HepG2 (cell line): ENCODE results near the gene COX14. TPM values are rescaled to one million over a fixed set of nuclear protein-coding genes. Genes with fewer than 3 reads are reported as not detected.

ENCODE experiments used
- ATAC-seq: fragments of 200-7000 bp; cut with Tn5 transposase; 3 replicates; pipeline ENCODE4 v1.9.1; 2020; ENCODE audit warnings: mild to moderate bottlenecking, moderate library complexity
- BruUV-seq: library from RNA; stranded (reverse); fragments of 400-500 nt; replicated peaks from 2 replicates; lab custom pipeline; 2021; lab: Mats Ljungman, UMichigan
- CTCF ChIA-PET: fragments of 300-600 bp; formaldehyde crosslinking; extraction: SDS; loops from one replicate; lab custom pipeline; 2021; ENCODE audit warnings: low total read pairs, inconsistent platforms, low intra/inter-chr PET ratio; lab: Yijun Ruan, JAX
- POLR2A ChIA-PET: fragments of 350-600 bp; sonication (Branson Sonifier 250); formaldehyde crosslinking; loops from one replicate; lab custom pipeline; 2020; ENCODE audit warnings: antibody characterized with exemption, inconsistent platforms; lab: Yijun Ruan, JAX
- DNase-seq: peaks from one replicate; pipeline ENCODE4 v3.0.0-alpha.2; 2015; ENCODE audit warnings: low spot score
- FAIRE-seq: peaks from 3 replicates; lab custom pipeline; 2011; peaks lifted over from hg19 to GRCh38; lab: Jason Lieb, UNC
- H2AFZ ChIP-seq: one replicate; pipeline ENCODE4 v1.6.1; 2011; ENCODE audit warnings: low read length, inconsistent platforms
- H3K27ac ChIP-seq: fragments of 300-600 bp; 3 replicates; pipeline ENCODE4 v1.8.0; 2011; ENCODE audit warnings: mixed run types, mild to moderate bottlenecking, mixed read lengths, low read length, inconsistent platforms; ENCODE audit not compliant: insufficient read depth; ENCODE audit errors: extremely low read length
- H3K27me3 ChIP-seq, 2 experiments: fragments of 200-600 bp in 1 of 2; 2 replicates in 1 of 2; 3 replicates in 1 of 2; pipeline versions ENCODE4 v1.6.0 to v1.8.0; 2011; ENCODE audit warnings: low read length in 2 of 2, mild to moderate bottlenecking in 2 of 2, moderate library complexity in 2 of 2, inconsistent platforms in 1 of 2; ENCODE audit not compliant: insufficient read depth in 2 of 2, control insufficient read depth in 1 of 2
- H3K36me3 ChIP-seq, 2 experiments: fragments of 200-600 bp in 1 of 2; replicated peaks in 1 of 2; 2 replicates in 1 of 2; 3 replicates in 1 of 2; pipeline versions ENCODE4 v1.5.1 to v1.8.0; 2011; ENCODE audit warnings: low read length in 2 of 2, inconsistent platforms in 1 of 2; ENCODE audit not compliant: insufficient read depth in 2 of 2, control insufficient read depth in 1 of 2
- H3K4me1 ChIP-seq: 2 replicates; pipeline ENCODE4 v1.5.1; 2012; ENCODE audit warnings: low read length, inconsistent platforms; ENCODE audit not compliant: insufficient read depth
- H3K4me2 ChIP-seq: 2 replicates; pipeline ENCODE4 v1.6.0; 2011; ENCODE audit warnings: low read depth, low read length, inconsistent platforms
- H3K4me3 ChIP-seq, 3 experiments: fragments of 200-600 bp in 1 of 3; sonication (generic), shearing (Covaris generic) in 1 of 3; replicated peaks in 1 of 3; 2 replicates each; pipeline ENCODE4 v1.5.1; 2011 to 2016; ENCODE audit warnings: low read length in 3 of 3, inconsistent platforms in 2 of 3, low read depth in 2 of 3, mild to moderate bottlenecking in 2 of 3, control low read depth in 1 of 3, mixed read lengths in 1 of 3; ENCODE audit not compliant: insufficient read depth in 1 of 3
- H3K79me2 ChIP-seq: one replicate; pipeline ENCODE4 v1.6.1; 2011; ENCODE audit warnings: low read length, inconsistent platforms; ENCODE audit not compliant: insufficient read depth
- H3K9ac ChIP-seq: 2 replicates; pipeline ENCODE4 v1.6.0; 2011; ENCODE audit warnings: mild to moderate bottlenecking, low read depth, low read length, inconsistent platforms; ENCODE audit not compliant: insufficient read depth
- H3K9me3 ChIP-seq: 2 replicates; pipeline ENCODE4 v1.5.1; 2012; ENCODE audit warnings: mild to moderate bottlenecking, low read length
- H4K20me1 ChIP-seq: 2 replicates; pipeline ENCODE4 v1.6.0; 2011; ENCODE audit warnings: inconsistent platforms, mild to moderate bottlenecking, low read length, moderate library complexity; ENCODE audit not compliant: insufficient read depth
- HDAC6 ChIP-seq: fragments of 200-600 bp; sonication (generic); IDR thresholded peaks from 2 replicates; pipeline ENCODE4 v1.7.0; 2017; ENCODE audit warnings: mild to moderate bottlenecking, antibody characterized with exemption, low read length, low read depth
- JUNB ChIP-seq: sonication (generic); formaldehyde crosslinking; IDR thresholded peaks from 2 replicates; pipeline ENCODE4 v1.8.0; 2022; ENCODE audit warnings: missing genetic modification reagents, mild to moderate bottlenecking, borderline replicate concordance
- NFE2L1 ChIP-seq: sonication (generic); formaldehyde crosslinking; IDR thresholded peaks from 2 replicates; pipeline ENCODE4 v1.4.0; 2020; ENCODE audit warnings: missing genetic modification reagents, mild to moderate bottlenecking, borderline replicate concordance
- THYN1 ChIP-seq: sonication (generic); formaldehyde crosslinking; IDR thresholded peaks from 2 replicates; pipeline ENCODE4 v1.8.1; 2023; ENCODE audit warnings: low read depth, mild to moderate bottlenecking, moderate library complexity, missing genetic modification reagents, borderline replicate concordance
- ZNF569 ChIP-seq: sonication (generic); formaldehyde crosslinking; IDR thresholded peaks from 2 replicates; pipeline ENCODE4 v1.5.0; 2020; ENCODE audit warnings: mild to moderate bottlenecking, missing genetic modification reagents, moderate library complexity, borderline replicate concordance
- WGBS: methylation state at CpG from one replicate; pipeline ENCODE4 v1.1.6; 2017; ENCODE audit warnings: low lambda C conversion rate; 5-methylcytosine and 5-hydroxymethylcytosine counted together
- in situ Hi-C: cut with HindIII; loops from 2 replicates; pipeline ENCODE4 v1.10.0; 2017; ENCODE audit warnings: low pct_unique_long_range_greater_than_20kb; ENCODE audit not compliant: extremely low pct_ligation_motif_present
- intact Hi-C: fragments of 100-400 bp; cut with micrococcal nuclease; formaldehyde crosslinking; loops from one replicate; pipeline ENCODE4 v1.10.0; 2022; ENCODE audit not compliant: unreplicated experiment
- polyA plus RNA-seq, 8 experiments: library from polyadenylated mRNA; depleted of rRNA in 3 of 8; stranded (reverse) in 7 of 8; unstranded in 1 of 8; fragments of >200 nt; fragmentation: Illumina TruSeq in 4 of 8; extraction: Trizol in 4 of 8; gene quantifications; 2 replicates each; pipeline versions ENCODE4 v1.2.1 to v1.2.3, GENCODE V29; 2011 to 2016; ENCODE audit warnings: low read depth in 4 of 8, missing spikeins in 1 of 8, mixed read lengths in 1 of 8; ENCODE audit not compliant: insufficient read depth in 1 of 8
- total RNA-seq, 5 experiments: library from RNA; depleted of rRNA; stranded (reverse); fragments of >200 nt; fragmentation: Illumina TruSeq; extraction: Trizol; gene quantifications; 2 replicates each; pipeline ENCODE4 v1.2.3, GENCODE V29; 2016; ENCODE audit warnings: low read depth in 1 of 5
- TF ChIP-seq, protein P1 (sequence below): sonication (generic); formaldehyde crosslinking; IDR thresholded peaks from 2 replicates; pipeline ENCODE4 v1.5.1; 2020; ENCODE audit warnings: missing genetic modification reagents, mild to moderate bottlenecking, borderline replicate concordance
- TF ChIP-seq, protein P2 (sequence below): IDR thresholded peaks from 2 replicates; pipeline ENCODE4 v1.6.1; 2016; ENCODE audit warnings: low read depth, borderline replicate concordance
- TF ChIP-seq, protein P3 (sequence below): sonication (generic); formaldehyde crosslinking; IDR thresholded peaks from 2 replicates; pipeline ENCODE4 v1.4.0; 2020; ENCODE audit warnings: missing genetic modification reagents, borderline replicate concordance
- TF ChIP-seq, protein P4 (sequence below): sonication (generic); formaldehyde crosslinking; IDR thresholded peaks from 2 replicates; pipeline ENCODE4 v1.4.0; 2020; ENCODE audit warnings: low read depth, mild to moderate bottlenecking, missing genetic modification reagents

COX14 gene
- total and polyA plus RNA-seq, 2 of the 13 experiments (the other 11 are each of a cell fraction or from before 2014, with no cell fraction given), result 53.0 to 71.6 TPM

DNA sequence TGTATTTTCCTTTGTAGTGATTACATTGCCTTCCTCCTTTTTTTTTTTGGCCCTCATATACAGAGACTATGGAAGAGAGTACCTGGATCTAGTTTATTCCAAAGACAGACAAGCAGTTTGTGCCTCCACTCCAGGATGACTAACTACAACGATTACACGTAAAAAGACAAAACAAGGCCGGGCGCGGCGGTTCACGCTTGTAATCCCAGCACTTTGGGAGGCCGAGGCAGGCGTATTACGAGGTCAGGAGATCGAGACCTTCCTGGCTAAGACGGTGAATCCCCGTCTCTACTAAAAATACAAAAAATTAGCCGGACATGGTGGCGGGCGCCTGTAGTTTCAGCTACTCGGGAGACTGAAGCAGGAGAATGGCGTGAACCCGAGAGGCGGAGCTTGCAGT is 52.9 kb downstream of the COX14 start:
- no peaks in the 10 kb centered on the region; a peak in 1 of 5 replicates for H3K27me3 ChIP-seq
- H3K9ac ChIP-seq, result no peak overlapping the region
- H3K4me3 ChIP-seq, result no peak overlapping the region
- H4K20me1 ChIP-seq, result no peaks in the 10 kb centered on the region
- TF ChIP-seq, protein P1, sequence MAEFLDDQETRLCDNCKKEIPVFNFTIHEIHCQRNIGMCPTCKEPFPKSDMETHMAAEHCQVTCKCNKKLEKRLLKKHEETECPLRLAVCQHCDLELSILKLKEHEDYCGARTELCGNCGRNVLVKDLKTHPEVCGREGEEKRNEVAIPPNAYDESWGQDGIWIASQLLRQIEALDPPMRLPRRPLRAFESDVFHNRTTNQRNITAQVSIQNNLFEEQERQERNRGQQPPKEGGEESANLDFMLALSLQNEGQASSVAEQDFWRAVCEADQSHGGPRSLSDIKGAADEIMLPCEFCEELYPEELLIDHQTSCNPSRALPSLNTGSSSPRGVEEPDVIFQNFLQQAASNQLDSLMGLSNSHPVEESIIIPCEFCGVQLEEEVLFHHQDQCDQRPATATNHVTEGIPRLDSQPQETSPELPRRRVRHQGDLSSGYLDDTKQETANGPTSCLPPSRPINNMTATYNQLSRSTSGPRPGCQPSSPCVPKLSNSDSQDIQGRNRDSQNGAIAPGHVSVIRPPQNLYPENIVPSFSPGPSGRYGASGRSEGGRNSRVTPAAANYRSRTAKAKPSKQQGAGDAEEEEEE (CRISPR knock-in tag), result no peak
- no peak for TF ChIP-seq ZNF569 (CRISPR knock-in tag)
- no peak for TF ChIP-seq JUNB (CRISPR knock-in tag)
- H2AFZ ChIP-seq, result no peak overlapping the region
- no peak overlapping the region; the same call in 1 of the 2 replicates for H3K4me2 ChIP-seq
- ChIA-PET POLR2A (no interaction called here), CTCF (no interaction called here)
- no peak for ATAC-seq
- WGBS, result 97% methylated on average over 20 of the region's 20 CpGs
- BruUV-seq, result no TSS peak
- H3K79me2 ChIP-seq, result peaks cover 44% of the 10 kb centered on the region
- peaks cover 43% of the 10 kb centered on the region for H3K4me1 ChIP-seq
- H3K27ac ChIP-seq, result no peak overlapping the region
- intact Hi-C loops (no loop called here), in situ Hi-C loops (no loop called here)
- no peaks in the 10 kb centered on the region for H3K36me3 ChIP-seq
- DNase-seq, result no peak
- FAIRE-seq, result no peak
- no peaks in the 10 kb centered on the region for H3K9me3 ChIP-seq

DNA sequence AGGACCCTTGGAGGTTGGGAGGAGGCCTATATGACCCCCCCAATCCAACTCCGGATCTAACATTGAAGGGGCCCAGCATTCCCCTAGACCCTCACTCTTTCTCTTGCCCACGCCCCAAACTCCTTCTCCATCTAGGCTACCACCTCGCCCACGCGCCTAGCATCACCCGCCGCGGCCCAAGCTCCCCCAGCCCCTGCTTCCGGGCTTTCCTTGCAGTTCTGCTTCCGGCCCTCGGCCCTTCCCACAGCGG is 54.7 kb downstream of the COX14 start:
- H3K36me3 ChIP-seq, result no peaks in the 10 kb centered on the region
- intact Hi-C loops (loop anchor here (2.0 kb wide), 2 partner anchors 54 to 92 kb away; partner anchors contain the start of gene COX14), in situ Hi-C loops (no loop called here)
- H3K79me2 ChIP-seq, result peaks cover 34% of the 10 kb centered on the region
- H3K9ac ChIP-seq, result peak overlapping the region; percentile 88
- H3K27me3 ChIP-seq, result no peaks in the 10 kb centered on the region; a peak in 1 of 5 replicates
- H2AFZ ChIP-seq, result no peak overlapping the region
- no peaks in the 10 kb centered on the region for H4K20me1 ChIP-seq
- H3K4me2 ChIP-seq, result peak overlapping the region; percentile 94
- H3K9me3 ChIP-seq, result no peaks in the 10 kb centered on the region
- WGBS, result 0% methylated on average over 11 of the region's 12 CpGs
- DNase-seq (no peak), ATAC-seq (no peak; the same call in 2 of the 3 replicates), FAIRE-seq (no peak)
- peak overlapping the region; percentile 80 to 98 (median 93) for H3K4me3 ChIP-seq
- CTCF ChIA-PET, result no interaction called here
- H3K4me1 ChIP-seq, result peaks cover 51% of the 10 kb centered on the region
- BruUV-seq, result no TSS peak
- POLR2A ChIA-PET, result interaction anchor here (1.0 to 2.9 kb wide), 13 partner anchors 10 to 222 kb away, joined by 3 to 60 read pairs (median 6); partner anchors contain the start of genes COX14, GPD1 and SMARCD1
- peak overlapping the region; percentile 81 for H3K27ac ChIP-seq
- TF ChIP-seq NFE2L1 (CRISPR knock-in tag) (no peak), HDAC6 (no peak), THYN1 (CRISPR knock-in tag) (no peak)
- TF ChIP-seq, protein P2, sequence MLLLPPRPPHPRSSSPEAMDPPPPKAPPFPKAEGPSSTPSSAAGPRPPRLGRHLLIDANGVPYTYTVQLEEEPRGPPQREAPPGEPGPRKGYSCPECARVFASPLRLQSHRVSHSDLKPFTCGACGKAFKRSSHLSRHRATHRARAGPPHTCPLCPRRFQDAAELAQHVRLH (CRISPR knock-in tag), result no peak
- TF ChIP-seq, protein P3, sequence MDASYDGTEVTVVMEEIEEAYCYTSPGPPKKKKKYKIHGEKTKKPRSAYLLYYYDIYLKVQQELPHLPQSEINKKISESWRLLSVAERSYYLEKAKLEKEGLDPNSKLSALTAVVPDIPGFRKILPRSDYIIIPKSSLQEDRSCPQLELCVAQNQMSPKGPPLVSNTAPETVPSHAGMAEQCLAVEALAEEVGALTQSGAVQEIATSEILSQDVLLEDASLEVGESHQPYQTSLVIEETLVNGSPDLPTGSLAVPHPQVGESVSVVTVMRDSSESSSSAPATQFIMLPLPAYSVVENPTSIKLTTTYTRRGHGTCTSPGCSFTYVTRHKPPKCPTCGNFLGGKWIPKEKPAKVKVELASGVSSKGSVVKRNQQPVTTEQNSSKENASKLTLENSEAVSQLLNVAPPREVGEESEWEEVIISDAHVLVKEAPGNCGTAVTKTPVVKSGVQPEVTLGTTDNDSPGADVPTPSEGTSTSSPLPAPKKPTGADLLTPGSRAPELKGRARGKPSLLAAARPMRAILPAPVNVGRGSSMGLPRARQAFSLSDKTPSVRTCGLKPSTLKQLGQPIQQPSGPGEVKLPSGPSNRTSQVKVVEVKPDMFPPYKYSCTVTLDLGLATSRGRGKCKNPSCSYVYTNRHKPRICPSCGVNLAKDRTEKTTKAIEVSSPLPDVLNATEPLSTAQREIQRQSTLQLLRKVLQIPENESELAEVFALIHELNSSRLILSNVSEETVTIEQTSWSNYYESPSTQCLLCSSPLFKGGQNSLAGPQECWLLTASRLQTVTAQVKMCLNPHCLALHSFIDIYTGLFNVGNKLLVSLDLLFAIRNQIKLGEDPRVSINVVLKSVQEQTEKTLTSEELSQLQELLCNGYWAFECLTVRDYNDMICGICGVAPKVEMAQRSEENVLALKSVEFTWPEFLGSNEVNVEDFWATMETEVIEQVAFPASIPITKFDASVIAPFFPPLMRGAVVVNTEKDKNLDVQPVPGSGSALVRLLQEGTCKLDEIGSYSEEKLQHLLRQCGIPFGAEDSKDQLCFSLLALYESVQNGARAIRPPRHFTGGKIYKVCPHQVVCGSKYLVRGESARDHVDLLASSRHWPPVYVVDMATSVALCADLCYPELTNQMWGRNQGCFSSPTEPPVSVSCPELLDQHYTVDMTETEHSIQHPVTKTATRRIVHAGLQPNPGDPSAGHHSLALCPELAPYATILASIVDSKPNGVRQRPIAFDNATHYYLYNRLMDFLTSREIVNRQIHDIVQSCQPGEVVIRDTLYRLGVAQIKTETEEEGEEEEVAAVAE (CRISPR knock-in tag), result 0 out of 2 replicates have a peak, but pooled peaks have one; percentile 14
- TF ChIP-seq, protein P4, sequence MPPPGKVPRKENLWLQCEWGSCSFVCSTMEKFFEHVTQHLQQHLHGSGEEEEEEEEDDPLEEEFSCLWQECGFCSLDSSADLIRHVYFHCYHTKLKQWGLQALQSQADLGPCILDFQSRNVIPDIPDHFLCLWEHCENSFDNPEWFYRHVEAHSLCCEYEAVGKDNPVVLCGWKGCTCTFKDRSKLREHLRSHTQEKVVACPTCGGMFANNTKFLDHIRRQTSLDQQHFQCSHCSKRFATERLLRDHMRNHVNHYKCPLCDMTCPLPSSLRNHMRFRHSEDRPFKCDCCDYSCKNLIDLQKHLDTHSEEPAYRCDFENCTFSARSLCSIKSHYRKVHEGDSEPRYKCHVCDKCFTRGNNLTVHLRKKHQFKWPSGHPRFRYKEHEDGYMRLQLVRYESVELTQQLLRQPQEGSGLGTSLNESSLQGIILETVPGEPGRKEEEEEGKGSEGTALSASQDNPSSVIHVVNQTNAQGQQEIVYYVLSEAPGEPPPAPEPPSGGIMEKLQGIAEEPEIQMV (CRISPR knock-in tag), result no peak
